ENCODE measurements around the gene PIP4P1.

PIP4P1 gene

GRCh38 chr14:20493634-20494033 lies 32.4 kb upstream of the PIP4P1 start:
- no peaks in the 10 kb centered on the region for H3K36me3 ChIP-seq (ENCODE audit: insufficient read depth, low read length)
- peaks cover 4% of the 10 kb centered on the region; the same call in 1 of the 2 replicates for H3K9me3 ChIP-seq (ENCODE audit: insufficient read depth, low read depth, low read length)
- 92% methylated on average over 1 of the region's 2 CpGs for WGBS
- H3K27me3 ChIP-seq (ENCODE audit: insufficient read depth, low read length), result no peaks in the 10 kb centered on the region
- H3K4me3 ChIP-seq (ENCODE audit: low read length), result no peak overlapping the region
- H3K9ac ChIP-seq (ENCODE audit: low read depth, low read length), result no peak overlapping the region
- H3K4me1 ChIP-seq (ENCODE audit: insufficient read depth, low read length), result peaks cover 17% of the 10 kb centered on the region
- no peak overlapping the region for H3K27ac ChIP-seq (ENCODE audit: low read depth, low read length)

DNA sequence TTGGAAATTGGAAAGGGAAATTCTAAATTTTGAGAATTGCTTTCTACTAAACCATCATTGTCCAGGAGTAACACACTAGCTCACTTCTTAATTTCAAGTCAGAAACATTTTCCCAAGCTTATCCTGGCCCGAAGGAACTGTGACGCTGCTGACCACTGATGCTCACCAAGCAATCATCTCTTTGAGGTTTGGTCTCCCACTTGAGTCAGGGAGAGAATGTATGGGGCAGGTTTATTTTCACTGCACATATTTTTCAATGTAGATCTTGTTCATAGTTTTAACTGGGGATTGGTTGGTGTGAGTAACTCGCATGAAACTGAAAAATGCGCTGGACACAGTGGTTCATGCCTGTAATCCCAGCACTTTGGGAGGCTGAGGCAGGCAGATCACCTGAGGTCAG lies 31.3 kb upstream of the PIP4P1 start:
- WGBS, result 99% methylated on average over 4 of the region's 4 CpGs
- no peaks in the 10 kb centered on the region for H3K27me3 ChIP-seq (ENCODE audit: insufficient read depth, low read length)
- no peak overlapping the region for H3K27ac ChIP-seq (ENCODE audit: low read depth, low read length)
- H3K4me3 ChIP-seq (ENCODE audit: low read length), result no peak overlapping the region
- H3K9ac ChIP-seq (ENCODE audit: low read depth, low read length), result no peak overlapping the region
- peaks cover 4% of the 10 kb centered on the region; the same call in 1 of the 2 replicates for H3K9me3 ChIP-seq (ENCODE audit: insufficient read depth, low read depth, low read length)
- peaks cover 13% of the 10 kb centered on the region; the same call in 1 of the 2 replicates for H3K4me1 ChIP-seq (ENCODE audit: insufficient read depth, low read length)
- H3K36me3 ChIP-seq (ENCODE audit: insufficient read depth, low read length), result no peaks in the 10 kb centered on the region

DNA sequence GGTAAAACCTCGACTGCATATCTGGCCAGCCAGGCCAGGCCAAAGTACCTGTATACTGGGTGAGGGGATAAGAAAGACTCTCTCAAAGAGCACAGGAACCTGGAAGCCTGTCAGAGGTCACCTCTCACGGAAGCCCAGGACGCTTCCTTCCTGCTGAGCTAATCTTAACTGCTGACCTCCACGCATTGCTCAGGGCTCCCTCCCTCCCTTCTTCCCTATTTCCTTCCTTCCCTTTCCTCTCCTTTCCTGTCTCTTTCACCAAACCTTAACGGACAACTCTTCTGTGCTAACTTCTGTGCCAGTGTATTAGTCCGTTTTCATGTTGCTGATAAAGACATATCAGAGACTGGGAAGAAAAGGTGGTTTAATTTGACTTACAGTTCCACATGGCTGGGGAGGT lies 29.3 kb upstream of the PIP4P1 start:
- 59% methylated on average over 6 of the region's 6 CpGs for WGBS
- H3K4me1 ChIP-seq (ENCODE audit: insufficient read depth, low read length), result peaks cover 19% of the 10 kb centered on the region
- H3K4me3 ChIP-seq (ENCODE audit: low read length), result no peak overlapping the region
- H3K36me3 ChIP-seq (ENCODE audit: insufficient read depth, low read length), result no peaks in the 10 kb centered on the region
- no peaks in the 10 kb centered on the region for H3K27me3 ChIP-seq (ENCODE audit: insufficient read depth, low read length)
- no peak overlapping the region for H3K9ac ChIP-seq (ENCODE audit: low read depth, low read length)
- H3K9me3 ChIP-seq (ENCODE audit: insufficient read depth, low read depth, low read length), result peaks cover 4% of the 10 kb centered on the region; the same call in 1 of the 2 replicates
- H3K27ac ChIP-seq (ENCODE audit: low read depth, low read length), result no peak overlapping the region

DNA sequence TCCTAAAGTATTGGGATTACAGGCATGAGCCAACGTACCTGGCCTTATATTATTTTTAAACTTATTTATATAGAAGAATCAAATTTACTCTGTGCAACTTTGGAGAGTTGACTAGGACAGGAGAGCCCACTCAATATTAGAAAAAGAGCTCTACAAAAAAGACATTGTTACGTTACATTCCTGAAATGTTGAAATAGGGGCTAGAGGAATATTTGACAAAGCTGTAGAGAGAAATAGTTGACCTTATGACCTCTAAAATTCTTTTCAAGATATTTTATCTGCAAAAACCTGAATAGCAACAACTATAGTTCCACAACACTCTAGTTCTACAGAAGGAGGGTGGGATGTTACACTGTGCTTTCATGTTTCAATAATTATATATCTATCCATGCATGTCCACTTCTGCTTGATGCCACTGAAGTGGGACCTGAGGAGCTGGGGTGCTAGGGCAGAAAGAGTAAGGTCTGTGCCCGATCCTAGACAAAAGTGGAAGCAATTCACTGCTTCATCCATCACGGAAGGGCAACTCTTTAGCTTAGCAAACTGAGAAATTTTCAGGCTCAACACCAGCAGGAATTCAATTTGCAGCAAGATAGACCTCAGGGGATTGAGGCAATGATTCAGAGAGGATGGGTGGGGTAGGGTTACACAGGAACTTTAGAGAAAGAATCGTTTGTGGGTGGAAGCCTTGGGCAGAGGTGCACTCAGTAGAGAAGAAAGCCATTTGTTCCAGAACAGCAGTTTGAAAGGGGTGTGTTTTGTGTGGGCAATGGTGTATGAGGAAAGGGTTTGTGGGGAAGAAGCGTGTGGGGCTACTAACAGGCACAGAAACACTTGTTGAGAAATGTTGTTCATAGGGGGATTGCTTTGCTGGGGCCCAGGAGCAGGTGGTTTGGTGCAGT lies 28.1 kb upstream of the PIP4P1 start:
- Histone ChIP-seq H3K27me3 (ENCODE audit: insufficient read depth, low read length) (no peaks in the 10 kb centered on the region), H3K4me1 (ENCODE audit: insufficient read depth, low read length) (peaks cover 23% of the 10 kb centered on the region), H3K9me3 (ENCODE audit: insufficient read depth, low read depth, low read length) (no peaks in the 10 kb centered on the region), H3K9ac (ENCODE audit: low read depth, low read length) (no peak overlapping the region), H3K36me3 (ENCODE audit: insufficient read depth, low read length) (no peaks in the 10 kb centered on the region), H3K4me3 (ENCODE audit: low read length) (no peak overlapping the region), H3K27ac (ENCODE audit: low read depth, low read length) (no peak overlapping the region)
- 54% methylated on average over 5 of the region's 6 CpGs for WGBS

GRCh38 chr14:20487396-20487725 lies 26.1 kb upstream of the PIP4P1 start:
- no peaks in the 10 kb centered on the region for H3K36me3 ChIP-seq (ENCODE audit: insufficient read depth, low read length)
- H3K27ac ChIP-seq (ENCODE audit: low read depth, low read length), result no peak overlapping the region
- H3K4me1 ChIP-seq (ENCODE audit: insufficient read depth, low read length), result peaks cover 29% of the 10 kb centered on the region
- no peaks in the 10 kb centered on the region for H3K27me3 ChIP-seq (ENCODE audit: insufficient read depth, low read length)
- H3K4me3 ChIP-seq (ENCODE audit: low read length), result no peak overlapping the region
- H3K9me3 ChIP-seq (ENCODE audit: insufficient read depth, low read depth, low read length), result no peaks in the 10 kb centered on the region
- no peak overlapping the region for H3K9ac ChIP-seq (ENCODE audit: low read depth, low read length)

- Histone ChIP-seq H3K36me3 (ENCODE audit: insufficient read depth, low read length) (no peaks in the 10 kb centered on the region), H3K9ac (ENCODE audit: low read depth, low read length) (no peak overlapping the region), H3K4me1 (ENCODE audit: insufficient read depth, low read length) (peaks cover 34% of the 10 kb centered on the region), H3K9me3 (ENCODE audit: insufficient read depth, low read depth, low read length) (no peaks in the 10 kb centered on the region), H3K27ac (ENCODE audit: low read depth, low read length) (no peak overlapping the region), H3K4me3 (ENCODE audit: low read length) (no peak overlapping the region), H3K27me3 (ENCODE audit: insufficient read depth, low read length) (no peaks in the 10 kb centered on the region)
- WGBS, result 87% methylated on average over 8 of the region's 8 CpGs
Observed at GRCh38 chr14:20486684-20487395, 25.6 kb upstream of the PIP4P1 start.

- Histone ChIP-seq H3K27me3 (ENCODE audit: insufficient read depth, low read length) (no peaks in the 10 kb centered on the region), H3K36me3 (ENCODE audit: insufficient read depth, low read length) (no peaks in the 10 kb centered on the region), H3K27ac (ENCODE audit: low read depth, low read length) (no peak overlapping the region), H3K9ac (ENCODE audit: low read depth, low read length) (no peak overlapping the region), H3K4me3 (ENCODE audit: low read length) (no peak overlapping the region), H3K9me3 (ENCODE audit: insufficient read depth, low read depth, low read length) (no peaks in the 10 kb centered on the region), H3K4me1 (ENCODE audit: insufficient read depth, low read length) (peaks cover 43% of the 10 kb centered on the region)
- WGBS, result 56% methylated on average over 7 of the region's 7 CpGs
Observed at GRCh38 chr14:20485900-20486299, 24.7 kb upstream of the PIP4P1 start.

- Histone ChIP-seq H3K36me3 (ENCODE audit: insufficient read depth, low read length) (peaks cover 17% of the 10 kb centered on the region), H3K4me1 (ENCODE audit: insufficient read depth, low read length) (peaks cover 30% of the 10 kb centered on the region), H3K4me3 (ENCODE audit: low read length) (no peak overlapping the region), H3K27me3 (ENCODE audit: insufficient read depth, low read length) (no peaks in the 10 kb centered on the region), H3K9me3 (ENCODE audit: insufficient read depth, low read depth, low read length) (no peaks in the 10 kb centered on the region), H3K9ac (ENCODE audit: low read depth, low read length) (no peak overlapping the region), H3K27ac (ENCODE audit: low read depth, low read length) (no peak overlapping the region)
- WGBS, result 91% methylated on average over 4 of the region's 5 CpGs
Observed at GRCh38 chr14:20482382-20482781, 21.1 kb upstream of the PIP4P1 start.

DNA sequence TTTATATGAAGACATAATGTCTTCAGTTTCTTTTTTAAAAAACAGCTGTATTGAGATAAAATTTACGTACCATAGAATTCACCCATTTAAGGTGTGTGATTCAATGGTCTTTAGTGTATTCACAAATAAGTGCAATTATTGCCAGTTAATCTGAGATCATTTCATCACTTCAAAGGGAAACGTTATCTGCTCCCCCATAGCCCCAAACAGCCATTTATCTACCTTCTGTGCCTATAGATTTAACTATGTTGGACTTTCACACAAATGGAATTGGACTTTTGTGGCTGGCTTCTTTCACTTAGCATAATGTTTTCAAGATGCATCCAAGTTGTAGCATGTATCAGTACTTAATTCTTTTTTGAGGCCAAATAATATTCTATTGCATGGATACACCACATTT lies 17.7 kb upstream of the PIP4P1 start:
- H3K27ac ChIP-seq (ENCODE audit: low read depth, low read length), result no peak overlapping the region
- WGBS, result 83% methylated on average over 1 of the region's 2 CpGs
- no peak overlapping the region for H3K4me3 ChIP-seq (ENCODE audit: low read length)
- H3K9ac ChIP-seq (ENCODE audit: low read depth, low read length), result no peak overlapping the region
- H3K4me1 ChIP-seq (ENCODE audit: insufficient read depth, low read length), result peaks cover 20% of the 10 kb centered on the region
- H3K36me3 ChIP-seq (ENCODE audit: insufficient read depth, low read length), result peaks cover 52% of the 10 kb centered on the region
- H3K9me3 ChIP-seq (ENCODE audit: insufficient read depth, low read depth, low read length), result no peaks in the 10 kb centered on the region
- no peaks in the 10 kb centered on the region for H3K27me3 ChIP-seq (ENCODE audit: insufficient read depth, low read length)

DNA sequence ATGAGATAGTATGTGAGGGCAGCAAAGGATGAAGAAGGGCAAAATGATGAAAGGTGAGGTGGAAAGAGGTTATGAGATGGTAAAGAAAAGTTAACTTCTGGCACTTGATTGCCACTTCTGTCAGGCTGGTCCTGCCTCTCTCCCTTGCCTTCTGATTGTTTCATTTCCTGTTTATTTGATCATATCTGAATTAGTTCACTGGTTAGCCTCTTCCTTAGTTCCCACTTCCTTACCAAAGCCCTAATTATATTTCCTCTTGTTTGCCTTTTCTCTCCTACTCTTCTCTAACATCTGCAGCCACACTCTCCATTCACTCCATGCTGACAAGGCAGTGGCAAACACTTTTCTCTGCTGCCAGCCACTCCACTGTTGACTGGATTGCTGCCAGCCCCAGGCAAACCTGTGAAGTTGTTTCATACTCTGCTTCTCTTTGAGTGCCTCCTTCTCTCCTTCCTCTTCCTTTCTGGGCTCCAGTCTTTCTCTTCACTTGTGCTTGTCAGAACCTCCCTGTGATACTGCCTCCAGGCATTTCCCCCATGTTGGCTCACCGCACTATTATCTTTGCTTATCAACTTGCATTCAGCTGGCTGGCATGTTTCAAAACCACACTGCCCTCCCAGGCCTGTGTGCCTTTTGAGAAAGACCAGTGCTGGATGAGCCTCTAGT lies 16.1 kb upstream of the PIP4P1 start:
- H3K9ac ChIP-seq (ENCODE audit: low read depth, low read length), result no peak overlapping the region
- H3K27me3 ChIP-seq (ENCODE audit: insufficient read depth, low read length), result no peaks in the 10 kb centered on the region
- no peak overlapping the region for H3K4me3 ChIP-seq (ENCODE audit: low read length)
- 80% methylated on average over 1 of the region's 1 CpG for WGBS
- peaks cover 67% of the 10 kb centered on the region for H3K36me3 ChIP-seq (ENCODE audit: insufficient read depth, low read length)
- H3K9me3 ChIP-seq (ENCODE audit: insufficient read depth, low read depth, low read length), result no peaks in the 10 kb centered on the region
- H3K4me1 ChIP-seq (ENCODE audit: insufficient read depth, low read length), result peaks cover 14% of the 10 kb centered on the region
- H3K27ac ChIP-seq (ENCODE audit: low read depth, low read length), result no peak overlapping the region

- Histone ChIP-seq H3K27ac (ENCODE audit: low read depth, low read length) (no peak overlapping the region), H3K27me3 (ENCODE audit: insufficient read depth, low read length) (no peaks in the 10 kb centered on the region), H3K4me3 (ENCODE audit: low read length) (no peak overlapping the region), H3K9ac (ENCODE audit: low read depth, low read length) (no peak overlapping the region), H3K36me3 (ENCODE audit: insufficient read depth, low read length) (peaks cover 73% of the 10 kb centered on the region), H3K4me1 (ENCODE audit: insufficient read depth, low read length) (peaks cover 8% of the 10 kb centered on the region), H3K9me3 (ENCODE audit: insufficient read depth, low read depth, low read length) (no peaks in the 10 kb centered on the region)
- 92% methylated on average over 5 of the region's 5 CpGs for WGBS
Observed at GRCh38 chr14:20476776-20477175, 15.5 kb upstream of the PIP4P1 start.

Measured in HUES64 (cell line).